Activated naive CD8-positive, alpha-beta T cell treated with anti-CD3 and anti-CD28 coated beads, Interleukin-2, amount 10 ng/mL, durations not matched to agents 7 days and 5 days (primary cell): ENCODE results near the gene TRERF1. TPM values are rescaled to one million over a fixed set of nuclear protein-coding genes. Genes with fewer than 3 reads are reported as not detected.

ENCODE experiments used
- ATAC-seq: fragments of 150-1000 bp; cut with Tn5 transposase; one replicate; pipeline ENCODE4 v1.10.0; 2021; ENCODE audit warnings: low read depth, moderate library complexity
- POLR2A ChIA-PET: fragments of 350-600 bp; sonication (Branson Sonifier 250); formaldehyde crosslinking; loops from one replicate; lab custom pipeline; 2021; ENCODE audit warnings: antibody characterized with exemption; lab: Charles Lee
- DNase-seq: peaks from one replicate; pipeline ENCODE4 v3.0.0; 2021
- H3K27ac Mint-ChIP-seq: one replicate; pipeline ENCODE4 v1.8.0; 2022; ENCODE audit warnings: mild to moderate bottlenecking, mixed read lengths
- H3K27me3 Mint-ChIP-seq: one replicate; pipeline ENCODE4 v1.8.0; 2022; ENCODE audit warnings: mild to moderate bottlenecking, moderate library complexity, mixed read lengths
- H3K36me3 Mint-ChIP-seq: one replicate; pipeline ENCODE4 v1.8.0; 2021; ENCODE audit warnings: mild to moderate bottlenecking, mixed read lengths
- H3K4me1 Mint-ChIP-seq: one replicate; pipeline ENCODE4 v1.8.0; 2021; ENCODE audit warnings: mixed read lengths
- H3K4me3 Mint-ChIP-seq: one replicate; pipeline ENCODE4 v1.8.0; 2022; ENCODE audit warnings: mild to moderate bottlenecking, moderate library complexity, mixed read lengths
- H3K9me3 Mint-ChIP-seq: one replicate; pipeline ENCODE4 v1.8.0; 2021; ENCODE audit warnings: mixed read lengths
- total RNA-seq, 2 experiments: library from RNA; stranded (reverse); gene quantifications; one replicate each; pipeline ENCODE4 v1.2.3, GENCODE V29; 2021

Gene TRERF1
- total RNA-seq, 2 experiments from 2014 or later: 21.4 to 21.6 TPM

DNA sequence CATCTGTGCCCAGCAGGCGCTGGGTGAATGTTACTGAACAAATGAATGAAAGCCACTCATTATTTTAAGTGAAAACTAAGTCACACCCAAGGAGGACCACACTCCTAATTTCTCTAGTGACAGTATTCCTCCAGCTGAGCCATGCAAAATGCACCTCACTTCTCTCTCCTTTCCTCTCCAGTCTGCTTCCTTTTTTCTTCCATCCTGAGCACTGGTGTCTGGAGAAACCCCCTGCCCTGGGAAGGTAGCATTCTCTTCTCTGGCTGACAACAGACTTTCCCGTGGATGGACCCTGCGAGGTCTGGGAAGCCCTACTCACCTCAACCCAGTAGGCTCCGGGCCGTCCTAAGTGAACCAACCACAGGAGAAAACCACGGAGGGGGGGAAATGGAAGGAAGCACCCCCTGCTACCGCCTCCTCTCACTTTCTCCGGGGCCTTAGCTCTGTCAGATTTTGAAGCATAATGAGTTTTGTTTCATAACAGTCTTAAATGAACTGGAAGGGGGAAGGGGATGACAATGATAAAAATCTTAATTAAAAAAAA is 22.6 kb downstream of the TRERF1 start:
- POLR2A ChIA-PET: no interaction called here
- no peaks in the 10 kb centered on the region for H3K27me3 Mint-ChIP-seq
- DNase-seq (no peak), ATAC-seq (no peak)
- peak overlapping the region; percentile 21 for H3K4me3 Mint-ChIP-seq
- H3K4me1 Mint-ChIP-seq: peaks cover 31% of the 10 kb centered on the region
- peaks cover 44% of the 10 kb centered on the region for H3K36me3 Mint-ChIP-seq
- peaks cover 8% of the 10 kb centered on the region for H3K9me3 Mint-ChIP-seq
- H3K27ac Mint-ChIP-seq: no peak overlapping the region

GRCh38 chr6:42428326-42429041 is 23.2 kb downstream of the TRERF1 start:
- H3K27me3 Mint-ChIP-seq: no peaks in the 10 kb centered on the region
- H3K4me1 Mint-ChIP-seq: peaks cover 35% of the 10 kb centered on the region
- peaks cover 39% of the 10 kb centered on the region for H3K36me3 Mint-ChIP-seq
- DNase-seq (no peak), ATAC-seq (peak; percentile 25)
- H3K27ac Mint-ChIP-seq: no peak overlapping the region
- POLR2A ChIA-PET: interaction anchor here (1.2 kb wide), 1 partner anchor 22 kb away, joined by 3 read pairs; no protein-coding TSS in a partner anchor
- H3K4me3 Mint-ChIP-seq: no peak overlapping the region
- H3K9me3 Mint-ChIP-seq: peaks cover 3% of the 10 kb centered on the region

DNA sequence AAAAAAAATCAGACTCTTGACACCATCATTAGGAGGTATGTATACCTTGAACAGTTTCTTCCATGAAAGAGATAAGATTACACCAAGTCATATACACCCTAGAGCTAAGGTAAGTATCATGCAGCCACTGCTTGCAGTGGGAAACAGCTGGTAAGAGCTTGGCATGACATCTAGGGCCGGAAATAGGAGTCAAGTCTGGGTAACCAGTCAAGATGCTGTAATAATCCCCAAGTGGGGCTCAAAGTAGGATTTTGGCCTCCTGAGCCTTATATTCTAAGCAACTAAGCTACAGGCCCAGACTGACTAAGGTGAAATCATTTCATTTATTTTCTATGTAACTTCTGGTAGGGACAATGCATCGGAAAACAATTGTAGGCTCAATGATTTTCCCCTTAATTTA is 23.9 kb downstream of the TRERF1 start:
- POLR2A ChIA-PET: interaction anchor here (1.2 kb wide), 1 partner anchor 23 kb away, joined by 3 read pairs; no protein-coding TSS in a partner anchor

GRCh38 chr6:42426191-42426590 is 25.5 kb downstream of the TRERF1 start:
- peaks cover 26% of the 10 kb centered on the region for H3K36me3 Mint-ChIP-seq
- H3K27ac Mint-ChIP-seq: no peak overlapping the region
- ATAC-seq (no peak), DNase-seq (no peak)
- peaks cover 2% of the 10 kb centered on the region for H3K27me3 Mint-ChIP-seq
- H3K9me3 Mint-ChIP-seq: no peaks in the 10 kb centered on the region
- H3K4me3 Mint-ChIP-seq: no peak overlapping the region
- H3K4me1 Mint-ChIP-seq: peaks cover 45% of the 10 kb centered on the region
- POLR2A ChIA-PET: no interaction called here

More for the DNA sequence above, 23.9 kb downstream of the TRERF1 start:
- Mint-ChIP-seq H3K27ac (no peak overlapping the region), H3K27me3 (no peaks in the 10 kb centered on the region), H3K4me1 (peaks cover 41% of the 10 kb centered on the region), H3K9me3 (no peaks in the 10 kb centered on the region), H3K36me3 (peaks cover 34% of the 10 kb centered on the region), H3K4me3 (no peak overlapping the region)
- no peak for ATAC-seq
- DNase-seq: no peak

DNA sequence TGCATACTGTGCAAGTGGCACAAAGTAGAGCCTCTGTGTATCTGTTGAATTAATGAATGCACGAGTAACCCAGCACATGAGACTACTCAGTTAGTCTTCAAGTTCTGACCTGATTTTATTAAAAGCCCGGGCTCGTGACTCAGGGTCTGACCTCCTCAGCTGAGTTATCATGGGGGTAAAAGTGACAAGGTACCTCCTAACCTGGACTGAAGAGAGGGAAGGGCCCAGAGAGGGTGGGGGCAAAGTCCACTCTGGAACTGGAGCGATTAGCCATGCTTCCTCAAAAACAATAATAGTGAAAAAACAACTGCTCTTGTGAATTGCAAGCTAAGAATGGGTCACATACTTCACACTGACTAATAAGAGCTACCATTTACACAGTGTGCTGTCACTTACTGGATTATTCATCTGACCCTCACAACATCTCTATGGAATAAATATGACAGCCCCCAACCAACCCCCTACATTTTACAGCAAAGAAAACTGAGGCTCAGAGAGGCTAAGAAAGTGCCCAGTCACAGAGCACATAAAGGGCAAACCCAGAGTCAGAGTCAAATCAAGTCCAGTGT is 26.7 kb downstream of the TRERF1 start:
- peaks cover 26% of the 10 kb centered on the region for H3K36me3 Mint-ChIP-seq
- no peaks in the 10 kb centered on the region for H3K9me3 Mint-ChIP-seq
- H3K27ac Mint-ChIP-seq: no peak overlapping the region
- H3K27me3 Mint-ChIP-seq: peaks cover 2% of the 10 kb centered on the region
- no peak for DNase-seq
- POLR2A ChIA-PET: interaction anchor here (0.6 to 2.2 kb wide), 2 partner anchors 10 to 35 kb away, joined by 3 to 10 read pairs; no protein-coding TSS in a partner anchor
- H3K4me3 Mint-ChIP-seq: no peak overlapping the region
- H3K4me1 Mint-ChIP-seq: peaks cover 51% of the 10 kb centered on the region
- no peak for ATAC-seq

DNA sequence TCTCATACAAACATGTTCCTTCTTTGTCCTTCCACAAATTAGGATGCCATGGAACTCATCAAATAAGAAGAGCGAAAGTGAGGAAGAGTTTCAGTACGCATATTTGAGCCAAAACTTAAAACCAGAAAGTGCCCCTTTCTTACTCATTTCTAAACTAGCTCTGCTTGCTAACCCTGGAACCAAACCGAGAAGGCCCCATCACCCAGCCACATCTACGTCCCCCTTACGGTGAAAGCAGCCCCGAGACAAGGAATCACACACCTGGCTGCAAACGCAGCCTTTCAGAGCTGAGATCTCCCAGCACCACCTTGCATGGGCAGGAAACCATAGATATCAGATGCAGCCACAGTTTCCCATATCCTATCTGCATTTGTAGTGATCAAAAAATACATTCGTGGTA is 28.5 kb downstream of the TRERF1 start:
- peak; percentile 72 for ATAC-seq
- H3K27me3 Mint-ChIP-seq: peaks cover 2% of the 10 kb centered on the region
- POLR2A ChIA-PET: interaction anchor here (1.0 to 2.2 kb wide), 4 partner anchors 21 to 55 kb away, joined by 3 to 10 read pairs (median 6); no protein-coding TSS in a partner anchor
- peak overlapping the region; percentile 68 for H3K27ac Mint-ChIP-seq
- H3K36me3 Mint-ChIP-seq: peaks cover 12% of the 10 kb centered on the region
- peaks cover 50% of the 10 kb centered on the region for H3K4me1 Mint-ChIP-seq
- peak overlapping the region; percentile 73 for H3K4me3 Mint-ChIP-seq
- DNase-seq: no peak
- no peaks in the 10 kb centered on the region for H3K9me3 Mint-ChIP-seq

DNA sequence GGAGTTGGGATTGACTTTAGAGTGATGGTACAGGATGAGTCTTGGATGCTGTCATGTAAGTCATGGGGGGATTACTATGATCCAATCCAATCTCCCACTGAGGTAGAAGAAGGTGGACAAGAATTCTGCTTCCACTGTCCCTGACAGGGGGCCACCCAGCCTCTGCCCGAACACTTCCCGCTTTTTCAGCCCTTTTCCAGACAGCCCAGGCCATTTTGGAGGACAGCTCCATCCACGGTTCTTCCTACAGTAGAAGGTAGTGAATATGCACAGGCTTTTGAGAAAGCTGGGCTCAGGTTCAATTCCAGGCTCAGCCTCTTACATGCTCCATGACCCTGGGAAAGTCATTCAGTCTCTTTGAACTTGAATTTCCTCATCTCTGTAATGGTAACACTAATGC is 31.0 kb downstream of the TRERF1 start:
- H3K27me3 Mint-ChIP-seq: peaks cover 6% of the 10 kb centered on the region
- H3K4me3 Mint-ChIP-seq: no peak overlapping the region
- DNase-seq (no peak), ATAC-seq (no peak)
- peaks cover 9% of the 10 kb centered on the region for H3K36me3 Mint-ChIP-seq
- POLR2A ChIA-PET: no interaction called here
- H3K9me3 Mint-ChIP-seq: no peaks in the 10 kb centered on the region
- no peak overlapping the region for H3K27ac Mint-ChIP-seq
- peaks cover 56% of the 10 kb centered on the region for H3K4me1 Mint-ChIP-seq

GRCh38 chr6:42419490-42420280 is 32.0 kb downstream of the TRERF1 start:
- POLR2A ChIA-PET: interaction anchor here (1.0 kb wide), 1 partner anchor 23 kb away, joined by 3 read pairs; no protein-coding TSS in a partner anchor
- Mint-ChIP-seq H3K4me3 (no peak overlapping the region), H3K27me3 (peaks cover 6% of the 10 kb centered on the region), H3K27ac (no peak overlapping the region), H3K36me3 (peaks cover 8% of the 10 kb centered on the region), H3K9me3 (no peaks in the 10 kb centered on the region), H3K4me1 (peaks cover 57% of the 10 kb centered on the region)
- DNase-seq (no peak), ATAC-seq (no peak)

- no peak overlapping the region for H3K4me3 Mint-ChIP-seq
- H3K27ac Mint-ChIP-seq: no peak overlapping the region
- DNase-seq: no peak
Observed at GRCh38 chr6:42418724-42419123, 33.0 kb downstream of the TRERF1 start.

DNA sequence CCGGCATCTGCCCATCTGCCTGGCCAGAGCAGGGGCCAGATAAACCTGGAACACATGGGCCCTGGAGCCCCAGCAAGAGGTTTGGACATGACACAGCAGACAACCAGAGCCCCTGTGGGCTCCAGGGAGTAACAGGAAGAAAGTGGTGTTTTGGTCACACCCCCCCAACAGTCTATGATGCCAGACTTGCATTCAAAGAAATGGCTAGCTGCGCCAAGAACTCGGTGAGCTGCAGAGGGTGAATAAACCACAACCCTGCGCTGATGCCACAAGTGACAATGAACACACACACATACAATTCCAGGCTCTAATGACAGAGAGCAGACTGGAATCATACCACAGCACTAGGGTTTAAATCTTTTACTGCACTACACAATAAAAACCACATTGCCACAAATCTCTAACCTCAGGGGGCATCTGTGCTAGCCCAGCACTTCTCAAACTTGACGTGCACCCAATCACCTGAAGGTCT is 34.0 kb downstream of the TRERF1 start:
- no peaks in the 10 kb centered on the region for H3K9me3 Mint-ChIP-seq
- peaks cover 6% of the 10 kb centered on the region for H3K27me3 Mint-ChIP-seq
- peaks cover 50% of the 10 kb centered on the region for H3K4me1 Mint-ChIP-seq
- H3K36me3 Mint-ChIP-seq: peaks cover 14% of the 10 kb centered on the region
- peak; percentile 54 for DNase-seq
- peak overlapping the region; percentile 49 for H3K27ac Mint-ChIP-seq
- POLR2A ChIA-PET: interaction anchor here (0.9 to 1.2 kb wide), 3 partner anchors 27 to 71 kb away, joined by 3 to 4 read pairs (median 3); no protein-coding TSS in a partner anchor
- ATAC-seq: peak; percentile 94
- H3K4me3 Mint-ChIP-seq: peak overlapping the region; percentile 73

More at GRCh38 chr6:42418724-42419123, 33.0 kb downstream of the TRERF1 start:
- Mint-ChIP-seq H3K4me1 (peaks cover 57% of the 10 kb centered on the region), H3K27me3 (peaks cover 6% of the 10 kb centered on the region), H3K36me3 (peaks cover 8% of the 10 kb centered on the region), H3K9me3 (no peaks in the 10 kb centered on the region)
- no peak for ATAC-seq
- POLR2A ChIA-PET: interaction anchor here (0.6 to 1.2 kb wide), 3 partner anchors 14 to 35 kb away, joined by 3 to 6 read pairs (median 4); no protein-coding TSS in a partner anchor

DNA sequence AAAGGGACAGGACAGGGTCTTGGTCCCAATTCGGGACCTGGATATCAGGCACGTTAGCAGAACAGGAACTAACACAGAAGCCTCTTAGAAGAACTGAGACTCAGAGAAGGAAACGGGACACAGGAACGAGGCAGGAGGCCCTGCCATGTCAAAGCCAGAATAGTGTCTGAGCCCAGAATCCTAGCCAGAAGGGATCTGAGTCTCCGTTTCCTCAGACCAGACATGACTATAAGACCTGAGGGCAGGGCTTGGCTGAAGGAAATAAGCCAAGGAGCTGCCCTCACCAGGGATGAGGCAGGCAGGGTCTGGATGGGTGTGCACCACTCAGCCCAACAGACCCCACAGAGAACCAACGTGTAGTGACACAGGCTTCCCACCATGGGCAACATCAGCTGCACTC is 40.3 kb downstream of the TRERF1 start:
- Mint-ChIP-seq H3K9me3 (no peaks in the 10 kb centered on the region), H3K36me3 (peaks cover 17% of the 10 kb centered on the region), H3K4me1 (peaks cover 30% of the 10 kb centered on the region), H3K4me3 (no peak overlapping the region), H3K27ac (no peak overlapping the region), H3K27me3 (peaks cover under 1% of the 10 kb centered on the region)
- ATAC-seq: no peak
- no peak for DNase-seq
- POLR2A ChIA-PET: no interaction called here

GRCh38 chr6:42410861-42411260 is 40.9 kb downstream of the TRERF1 start:
- DNase-seq (no peak), ATAC-seq (no peak)
- peaks cover 33% of the 10 kb centered on the region for H3K4me1 Mint-ChIP-seq
- no peak overlapping the region for H3K4me3 Mint-ChIP-seq
- H3K36me3 Mint-ChIP-seq: peaks cover 20% of the 10 kb centered on the region
- no peaks in the 10 kb centered on the region for H3K27me3 Mint-ChIP-seq
- POLR2A ChIA-PET: interaction anchor here (0.6 kb wide), 1 partner anchor 8 kb away, joined by 3 read pairs; no protein-coding TSS in a partner anchor
- H3K27ac Mint-ChIP-seq: no peak overlapping the region
- H3K9me3 Mint-ChIP-seq: no peaks in the 10 kb centered on the region
